KMS-11 (cell line): ENCODE measurements around the gene SUMO2.
A peak's percentile ranks its signal among the peaks of the same experiment; 100 is the strongest.

Experiments used
- H2AFZ ChIP-seq: fragments of 200-600 bp; sonication (generic); 2 replicates; pipeline ENCODE4 v1.6.1; 2016; ENCODE audit warnings: antibody characterized with exemption, mixed run types, low read depth
- H3K27ac ChIP-seq: fragments of 200-600 bp; sonication (generic); 2 replicates; pipeline ENCODE4 v1.6.1; 2016; ENCODE audit warnings: mild to moderate bottlenecking, mixed run types
- H3K27me3 ChIP-seq: fragments of 200-600 bp; sonication (generic); 2 replicates; pipeline ENCODE4 v1.6.1; 2017; ENCODE audit warnings: mild to moderate bottlenecking, low read depth, mixed run types, moderate library complexity; ENCODE audit not compliant: insufficient read depth
- H3K36me3 ChIP-seq: fragments of 200-600 bp; sonication (generic); 2 replicates; pipeline ENCODE4 v1.6.1; 2017; ENCODE audit warnings: mild to moderate bottlenecking, mixed run types; ENCODE audit not compliant: insufficient read depth
- H3K4me1 ChIP-seq: fragments of 200-600 bp; sonication (generic); 2 replicates; pipeline ENCODE4 v1.6.1; 2016; ENCODE audit warnings: mild to moderate bottlenecking, low read depth, mixed run types; ENCODE audit not compliant: poor library complexity, severe bottlenecking
- H3K4me2 ChIP-seq: fragments of 200-600 bp; sonication (generic); 2 replicates; pipeline ENCODE4 v1.7.0; 2016; ENCODE audit warnings: mild to moderate bottlenecking, mixed run types
- H3K4me3 ChIP-seq: fragments of 200-600 bp; sonication (generic); IDR thresholded peaks from 2 replicates; pipeline ENCODE4 v1.6.1; 2017; ENCODE audit warnings: low read depth, low read length, mixed read lengths; ENCODE audit not compliant: insufficient read depth
- H3K79me2 ChIP-seq: fragments of 200-600 bp; sonication (generic); 2 replicates; pipeline ENCODE4 v1.6.1; 2016; ENCODE audit warnings: low read depth, mixed run types; ENCODE audit not compliant: insufficient read depth
- H3K9ac ChIP-seq: fragments of 200-600 bp; sonication (generic); 2 replicates; pipeline ENCODE4 v1.6.1; 2016; ENCODE audit warnings: mild to moderate bottlenecking, mixed run types
- H4K20me1 ChIP-seq: fragments of 200-600 bp; sonication (generic); 2 replicates; pipeline ENCODE4 v1.6.1; 2016; ENCODE audit warnings: mild to moderate bottlenecking, mixed run types; ENCODE audit not compliant: insufficient read depth
- TF ChIP-seq, protein P1 (sequence below): fragments of 200-600 bp; sonication (generic); conservative IDR thresholded peaks from 2 replicates; pipeline ENCODE4 v1.6.1; 2017; ENCODE audit warnings: low read depth, mild to moderate bottlenecking, antibody characterized with exemption, low read length, moderate library complexity, mixed read lengths

Gene SUMO2

GRCh38 chr17:75191584-75191983 is 8.8 kb upstream of the SUMO2 start:
- no peaks in the 10 kb centered on the region for H3K79me2 ChIP-seq
- no peak overlapping the region for H3K4me3 ChIP-seq
- no peak overlapping the region for H3K4me2 ChIP-seq
- H4K20me1 ChIP-seq = no peaks in the 10 kb centered on the region
- H3K9ac ChIP-seq = no peak overlapping the region
- no peaks in the 10 kb centered on the region for H3K36me3 ChIP-seq
- TF ChIP-seq, protein P1, sequence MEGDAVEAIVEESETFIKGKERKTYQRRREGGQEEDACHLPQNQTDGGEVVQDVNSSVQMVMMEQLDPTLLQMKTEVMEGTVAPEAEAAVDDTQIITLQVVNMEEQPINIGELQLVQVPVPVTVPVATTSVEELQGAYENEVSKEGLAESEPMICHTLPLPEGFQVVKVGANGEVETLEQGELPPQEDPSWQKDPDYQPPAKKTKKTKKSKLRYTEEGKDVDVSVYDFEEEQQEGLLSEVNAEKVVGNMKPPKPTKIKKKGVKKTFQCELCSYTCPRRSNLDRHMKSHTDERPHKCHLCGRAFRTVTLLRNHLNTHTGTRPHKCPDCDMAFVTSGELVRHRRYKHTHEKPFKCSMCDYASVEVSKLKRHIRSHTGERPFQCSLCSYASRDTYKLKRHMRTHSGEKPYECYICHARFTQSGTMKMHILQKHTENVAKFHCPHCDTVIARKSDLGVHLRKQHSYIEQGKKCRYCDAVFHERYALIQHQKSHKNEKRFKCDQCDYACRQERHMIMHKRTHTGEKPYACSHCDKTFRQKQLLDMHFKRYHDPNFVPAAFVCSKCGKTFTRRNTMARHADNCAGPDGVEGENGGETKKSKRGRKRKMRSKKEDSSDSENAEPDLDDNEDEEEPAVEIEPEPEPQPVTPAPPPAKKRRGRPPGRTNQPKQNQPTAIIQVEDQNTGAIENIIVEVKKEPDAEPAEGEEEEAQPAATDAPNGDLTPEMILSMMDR = no peak
- H3K27ac ChIP-seq = no peak overlapping the region
- no peak overlapping the region for H2AFZ ChIP-seq
- no peaks in the 10 kb centered on the region for H3K27me3 ChIP-seq
- H3K4me1 ChIP-seq = peaks cover 12% of the 10 kb centered on the region

- Histone ChIP-seq H3K4me2 (no peak overlapping the region), H3K27me3 (no peaks in the 10 kb centered on the region), H3K79me2 (no peaks in the 10 kb centered on the region; the same call in 1 of the 2 replicates)
These were observed 5.9 kb upstream of the SUMO2 start for GRCh38 chr17:75188614-75189013.

DNA sequence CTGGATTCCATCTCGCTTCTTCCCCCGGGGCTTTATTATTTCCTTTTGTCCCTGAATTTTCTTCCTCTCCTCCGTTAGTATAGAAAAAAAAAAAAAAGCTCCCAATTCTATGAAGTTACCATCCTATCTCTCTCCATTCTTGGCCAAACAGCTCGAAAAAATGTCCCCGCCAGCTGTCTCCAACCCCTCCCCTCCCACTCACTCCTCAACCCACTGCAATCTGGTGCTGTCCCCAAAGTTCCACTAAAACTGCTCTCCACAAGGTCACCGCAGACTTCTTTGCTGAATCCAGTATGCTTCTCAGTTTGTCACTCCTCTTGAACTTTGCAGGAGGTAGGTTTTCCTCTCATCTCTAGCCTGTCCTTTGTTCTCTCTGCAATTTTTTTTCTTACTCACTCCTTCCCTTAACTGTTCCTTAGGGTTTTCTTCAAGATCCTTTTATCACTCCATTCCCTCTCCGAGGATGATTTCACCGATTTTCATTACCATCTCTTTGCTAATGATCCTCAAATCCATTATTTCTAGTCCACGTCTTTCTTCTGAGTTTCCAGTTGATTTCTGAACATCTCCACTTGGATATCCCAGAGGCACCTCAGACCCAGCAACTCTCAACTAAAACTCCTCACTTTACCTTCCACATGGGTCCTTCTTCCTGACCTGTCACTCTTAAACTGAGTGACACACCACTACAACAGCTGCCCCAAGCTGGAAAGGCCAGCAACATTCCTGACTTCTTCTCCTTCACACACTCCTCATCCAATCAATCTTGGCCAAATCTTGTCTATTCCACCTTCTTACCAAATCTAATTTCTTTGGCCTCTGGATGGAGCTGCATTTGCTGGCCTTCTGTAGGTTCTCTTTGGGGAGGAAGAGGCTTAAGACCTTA is 1.5 kb upstream of the SUMO2 start:
- H3K27ac ChIP-seq = no peak overlapping the region
- no peaks in the 10 kb centered on the region for H3K27me3 ChIP-seq
- no peak overlapping the region for H3K4me3 ChIP-seq
- H2AFZ ChIP-seq = no peak overlapping the region
- H3K36me3 ChIP-seq = peaks cover 15% of the 10 kb centered on the region; the same call in 1 of the 2 replicates
- no peak overlapping the region for H3K9ac ChIP-seq
- peaks cover 32% of the 10 kb centered on the region for H3K4me1 ChIP-seq
- H3K4me2 ChIP-seq = peak overlapping the region; percentile 98
- peaks cover 34% of the 10 kb centered on the region for H3K79me2 ChIP-seq
- TF ChIP-seq, protein P1 = no peak
- H4K20me1 ChIP-seq = peaks cover 20% of the 10 kb centered on the region

More at GRCh38 chr17:75188614-75189013, 5.9 kb upstream of the SUMO2 start:
- Histone ChIP-seq H3K36me3 (no peaks in the 10 kb centered on the region), H3K27ac (no peak overlapping the region), H3K4me3 (no peak overlapping the region), H2AFZ (no peak overlapping the region), H3K9ac (no peak overlapping the region), H4K20me1 (no peaks in the 10 kb centered on the region), H3K4me1 (peaks cover 15% of the 10 kb centered on the region)
- TF ChIP-seq, protein P1 = no peak

DNA sequence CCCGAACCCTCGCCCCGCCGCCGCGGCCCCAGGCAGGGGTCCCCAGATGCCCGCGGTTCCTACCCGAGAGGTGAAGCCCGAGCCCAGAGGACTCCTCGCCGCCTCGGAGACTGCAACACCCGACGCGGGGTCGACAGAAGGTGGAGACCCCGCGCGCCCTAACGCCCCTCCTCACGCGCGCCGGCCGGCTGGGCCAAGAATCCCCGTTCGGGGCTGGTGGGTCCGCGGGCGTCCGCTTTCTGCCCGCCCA is 515 bp downstream of the SUMO2 start:
- Histone ChIP-seq H3K9ac (peak overlapping the region; percentile 97), H3K4me3 (no peak overlapping the region), H3K4me1 (peaks cover 32% of the 10 kb centered on the region), H3K4me2 (peak overlapping the region; percentile 91), H3K27ac (peak overlapping the region; percentile 99), H3K36me3 (peaks cover 19% of the 10 kb centered on the region; the same call in 1 of the 2 replicates), H2AFZ (peak overlapping the region; percentile 94; the same call in 1 of the 2 replicates), H3K79me2 (peaks cover 54% of the 10 kb centered on the region), H4K20me1 (peaks cover 20% of the 10 kb centered on the region), H3K27me3 (no peaks in the 10 kb centered on the region)
- TF ChIP-seq, protein P1 = no peak
